Renal cortex interstitium (tissue), 11 donors: ENCODE measurements around the gene GZMM. TPM values are rescaled to one million over a fixed set of nuclear protein-coding genes. Genes with fewer than 3 reads are reported as not detected.

Source experiments
- DNase-seq, 11 donors: peaks; one replicate each; pipeline ENCODE4 v3.0.0-alpha.2; 2013; ENCODE audit warnings: low read depth in 9 of 11, low spot score in 4 of 11; ENCODE audit errors: extremely low read depth in 1 of 11
- polyA plus RNA-seq, 3 donors: library from polyadenylated mRNA; unstranded; fragments of 120-200 nt; gene quantifications; one replicate each; pipeline ENCODE4 v1.2.1, GENCODE V29; 2013; ENCODE audit not compliant: insufficient read length in 3 of 3

GZMM gene
- polyA plus RNA-seq, 3 donors: 0.29 to 0.53 TPM; not detected in 1

DNA sequence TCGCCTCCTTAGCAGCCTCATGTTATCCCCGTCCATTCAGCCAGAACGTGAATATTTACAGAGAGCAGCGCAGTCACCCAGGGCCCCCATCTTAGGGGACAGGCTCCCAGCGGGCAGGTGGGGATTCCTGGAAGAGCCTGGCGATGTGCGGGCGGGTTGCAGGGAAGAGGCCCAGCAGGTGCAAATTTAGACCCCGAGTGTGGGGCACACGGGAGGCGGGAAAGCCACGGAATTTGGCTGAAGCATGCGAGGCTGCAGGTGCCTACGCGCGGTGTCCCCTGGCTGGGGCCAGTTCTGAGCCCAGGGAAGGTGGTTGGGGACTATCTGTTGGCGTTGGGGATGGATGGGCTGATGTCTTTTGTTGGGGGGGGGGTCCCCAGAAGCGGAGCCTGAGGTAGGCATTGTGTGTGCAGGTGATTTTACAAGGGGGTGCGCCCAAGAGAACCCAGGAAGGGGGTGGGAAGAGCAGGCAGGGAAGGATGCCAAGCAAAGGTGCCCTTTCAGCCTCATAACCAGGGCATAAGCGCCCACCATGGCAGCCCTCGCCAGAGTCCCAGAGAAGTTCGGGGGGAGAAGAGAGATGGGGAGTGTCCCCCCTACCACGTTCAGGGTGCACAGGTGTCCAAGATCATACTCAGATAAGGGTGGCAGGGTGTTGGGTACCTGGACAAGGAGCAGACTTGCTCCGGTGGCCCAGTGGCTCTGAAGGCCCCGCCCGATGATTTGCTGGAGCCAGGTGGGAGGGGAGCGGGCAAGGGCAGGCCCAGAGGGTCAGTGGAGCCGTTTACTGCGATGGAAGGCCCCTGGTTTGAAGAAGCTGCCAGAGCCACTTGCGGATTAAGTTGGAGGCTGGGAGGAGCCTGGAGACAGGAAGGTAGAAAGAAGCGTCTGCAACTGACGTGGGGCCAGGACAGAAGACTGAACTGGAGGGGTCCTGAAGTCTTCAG lies 35.4 kb upstream of the GZMM start:
- no peak for DNase-seq

DNA sequence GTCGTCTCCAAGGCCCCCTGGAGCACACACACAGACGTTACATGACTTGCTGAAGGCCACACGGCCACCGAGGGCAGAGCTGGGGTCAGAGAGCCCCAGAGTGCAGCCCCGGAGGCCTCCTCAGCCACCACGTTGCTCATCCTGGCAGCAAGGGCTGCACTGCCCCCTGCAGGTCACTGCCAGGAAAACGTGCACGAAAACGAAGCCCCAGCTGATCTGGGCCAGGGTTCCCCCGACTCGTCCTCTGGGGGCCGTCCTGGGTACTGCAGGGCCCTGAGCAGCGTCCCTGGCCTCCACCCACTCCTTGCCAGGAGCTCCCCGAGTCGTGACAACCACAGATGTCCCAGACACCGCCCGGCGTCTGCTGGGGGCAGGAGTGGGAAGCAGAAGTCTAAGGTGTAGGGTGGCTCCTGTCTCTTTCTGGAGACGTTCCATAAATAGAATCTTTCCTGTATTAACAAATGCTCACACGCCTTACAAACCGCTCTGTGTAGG lies 33.2 kb upstream of the GZMM start:
- peak in 5 of 11 donors; percentile 55 to 78 (median 74) for DNase-seq

DNA sequence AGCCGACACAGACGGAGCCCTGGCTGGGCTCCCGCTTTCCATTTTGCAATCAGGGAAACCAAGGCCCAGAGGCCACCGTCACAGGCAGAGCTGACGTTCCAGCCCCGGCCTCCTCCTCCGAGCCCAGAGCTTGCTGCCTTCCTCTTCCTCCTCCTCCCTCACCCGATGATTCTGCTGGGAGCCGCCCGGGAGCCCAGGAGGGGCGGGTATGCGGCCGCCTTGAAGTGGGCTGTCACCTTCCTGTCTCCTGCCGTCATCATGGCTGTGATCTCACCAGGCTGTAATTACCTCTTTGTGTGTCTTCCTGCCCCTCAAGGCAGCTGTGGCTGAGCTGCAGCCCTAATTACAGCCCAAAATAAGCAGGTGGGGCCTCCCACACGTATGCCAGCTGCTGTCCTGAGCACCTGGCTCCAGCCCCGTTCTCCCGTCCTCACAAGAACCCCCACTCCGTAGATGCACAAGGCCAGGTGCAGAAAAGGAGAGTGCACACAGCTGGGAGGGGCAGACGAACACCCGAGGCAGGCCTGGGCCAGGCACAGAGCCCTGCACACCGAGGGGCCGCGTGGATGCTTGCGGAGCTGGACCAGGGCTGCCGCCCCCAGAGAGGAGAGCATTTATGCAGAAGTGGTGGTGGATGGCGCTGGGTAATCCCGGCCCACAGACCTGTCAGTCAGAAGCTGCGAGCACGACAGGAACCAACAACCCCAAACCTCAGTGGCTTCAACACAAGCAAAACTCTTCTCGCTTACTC lies 32.6 kb upstream of the GZMM start:
- no peak for DNase-seq

DNA sequence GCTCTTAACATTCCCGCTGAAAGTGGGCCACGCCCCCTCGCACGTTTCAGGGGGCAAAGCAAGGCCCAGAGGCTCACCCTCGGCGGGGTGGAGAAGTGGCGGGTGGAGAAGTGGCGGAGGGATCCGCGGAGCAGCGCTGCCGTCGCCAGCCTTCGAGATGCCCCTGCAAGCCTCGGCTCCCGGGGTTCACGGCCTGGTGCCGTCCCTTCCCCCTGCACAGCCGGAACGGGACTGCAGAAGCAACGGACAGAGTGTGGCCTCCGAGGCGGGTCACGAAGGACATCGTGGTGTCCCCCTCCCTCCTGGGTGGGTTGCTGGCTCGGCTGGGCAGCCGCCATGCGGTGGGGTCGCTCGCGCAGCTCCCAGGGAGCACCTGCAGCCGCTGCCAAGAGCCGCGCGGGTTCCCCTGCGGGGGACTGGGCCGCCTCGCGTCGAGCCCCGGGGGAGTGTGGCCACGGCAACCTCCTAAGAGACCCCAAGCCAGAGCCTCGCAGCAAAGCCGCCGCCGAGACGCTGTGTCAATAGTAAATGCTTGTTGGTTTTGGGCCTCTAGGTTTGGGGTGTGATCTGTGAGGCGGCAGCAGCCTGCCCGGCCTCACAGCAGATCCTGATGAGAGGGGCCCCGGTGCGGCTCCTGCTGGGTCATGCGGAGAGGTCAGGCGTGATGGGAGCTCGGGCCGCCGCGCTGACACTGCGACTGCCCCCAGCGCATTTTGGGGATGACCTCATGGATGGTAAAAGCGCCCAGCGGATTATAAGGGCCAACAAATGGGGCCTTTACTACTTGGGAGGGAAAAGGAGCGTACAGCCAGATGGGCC lies 31.1 kb upstream of the GZMM start:
- DNase-seq: no peak

DNA sequence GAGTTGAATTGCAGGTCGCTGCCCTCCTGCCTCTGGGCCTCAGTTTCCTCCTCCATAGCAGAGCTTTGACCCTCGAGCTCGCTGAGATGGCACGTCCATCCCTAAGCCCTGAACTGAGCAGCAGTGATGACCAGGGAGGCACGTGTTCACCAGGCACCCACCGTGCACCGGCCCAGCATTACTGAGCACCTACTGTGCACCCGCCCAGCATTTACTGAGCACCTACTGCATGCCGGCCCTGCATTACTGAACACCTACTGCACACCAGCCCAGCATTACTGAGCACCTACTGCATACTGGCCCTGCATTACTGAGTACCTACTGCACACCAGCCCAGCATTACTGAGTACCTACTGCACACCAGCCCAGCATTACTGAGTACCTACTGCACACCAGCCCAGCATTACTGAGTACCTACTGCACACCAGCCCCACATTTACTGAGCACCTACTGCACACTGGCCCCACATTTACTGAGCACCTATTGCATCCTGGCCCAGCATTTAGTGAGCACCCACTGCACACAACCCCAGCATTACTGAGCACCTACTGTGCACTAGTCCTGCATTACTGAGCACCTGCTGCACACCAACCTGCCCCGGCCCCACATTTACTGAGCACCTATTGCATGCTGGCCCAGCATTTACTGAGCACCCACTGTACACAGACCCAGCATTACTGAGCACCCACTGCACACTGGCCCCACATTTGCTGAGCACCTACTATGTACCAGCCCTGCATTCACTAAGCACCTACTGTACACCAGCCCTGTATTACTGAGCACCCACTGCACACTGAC lies 30.3 kb upstream of the GZMM start:
- DNase-seq: no peak

DNA sequence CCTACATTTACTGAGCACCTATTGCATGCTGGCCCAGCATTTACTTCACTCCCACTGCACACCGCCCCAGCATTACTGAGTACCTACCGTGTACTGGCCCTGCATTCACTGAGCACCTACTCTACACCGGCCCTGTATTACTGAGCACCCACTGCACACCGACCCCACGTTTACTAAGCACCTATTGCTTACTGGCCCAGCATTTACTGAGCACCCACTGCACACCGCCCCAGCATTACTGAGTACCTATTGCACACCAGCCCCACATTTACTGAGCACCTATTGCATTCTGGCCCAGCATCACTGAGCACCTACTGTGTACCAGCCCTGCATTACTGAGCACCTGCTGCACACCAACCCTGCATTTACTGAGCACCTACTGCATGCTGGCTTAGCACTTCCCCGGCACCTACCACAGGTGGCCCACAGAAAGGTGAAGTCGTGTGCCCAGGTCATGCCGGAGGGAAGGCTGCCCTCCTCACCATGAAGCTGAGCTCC lies 29.6 kb upstream of the GZMM start:
- no peak for DNase-seq

DNA sequence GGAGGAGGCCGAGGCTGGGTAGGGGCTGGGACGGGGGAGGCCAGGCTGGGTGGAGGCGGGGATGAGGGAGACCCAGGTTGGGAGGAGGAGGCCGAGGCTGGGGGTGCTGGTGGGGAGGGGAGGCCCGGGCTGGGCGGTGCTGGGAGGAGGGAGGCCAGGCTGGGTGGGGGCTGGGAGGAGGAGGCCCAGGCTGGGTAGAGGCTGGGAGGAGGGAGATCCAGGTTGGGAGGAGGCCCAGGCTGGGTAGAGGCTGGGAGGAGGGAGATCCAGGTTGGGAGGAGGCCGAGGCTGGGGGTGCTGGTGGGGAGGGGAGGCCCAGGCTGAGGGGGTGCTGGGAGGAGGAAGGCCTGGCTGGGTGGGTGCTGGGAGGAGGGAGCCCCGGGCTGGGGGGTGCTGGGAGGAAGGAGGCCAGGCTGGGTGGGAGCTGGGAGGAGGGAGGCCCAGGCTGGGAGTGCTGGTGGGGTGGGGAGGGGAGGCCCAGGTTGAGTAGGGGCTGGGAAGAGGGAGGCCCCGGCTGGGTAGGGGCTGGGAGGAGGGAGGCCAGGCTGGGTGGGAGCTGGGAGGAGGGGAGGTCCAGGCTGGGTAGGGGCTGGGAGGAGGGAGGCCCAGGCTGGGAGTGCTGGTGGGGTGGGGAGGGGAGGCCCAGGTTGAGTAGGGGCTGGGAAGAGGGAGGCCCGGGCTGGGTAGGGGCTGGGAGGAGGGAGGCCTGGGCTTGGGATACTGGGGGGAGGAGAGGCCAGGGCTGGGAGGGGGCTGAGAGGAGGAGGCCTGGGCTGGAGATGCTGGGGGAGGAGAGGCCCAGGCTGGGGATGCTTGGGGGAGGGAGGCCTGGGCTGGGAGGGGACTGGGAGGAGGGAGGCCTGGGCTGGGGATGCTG lies 25.9 kb upstream of the GZMM start:
- DNase-seq: peak in 9 of 11 donors; percentile 75 to 90 (median 84)

DNA sequence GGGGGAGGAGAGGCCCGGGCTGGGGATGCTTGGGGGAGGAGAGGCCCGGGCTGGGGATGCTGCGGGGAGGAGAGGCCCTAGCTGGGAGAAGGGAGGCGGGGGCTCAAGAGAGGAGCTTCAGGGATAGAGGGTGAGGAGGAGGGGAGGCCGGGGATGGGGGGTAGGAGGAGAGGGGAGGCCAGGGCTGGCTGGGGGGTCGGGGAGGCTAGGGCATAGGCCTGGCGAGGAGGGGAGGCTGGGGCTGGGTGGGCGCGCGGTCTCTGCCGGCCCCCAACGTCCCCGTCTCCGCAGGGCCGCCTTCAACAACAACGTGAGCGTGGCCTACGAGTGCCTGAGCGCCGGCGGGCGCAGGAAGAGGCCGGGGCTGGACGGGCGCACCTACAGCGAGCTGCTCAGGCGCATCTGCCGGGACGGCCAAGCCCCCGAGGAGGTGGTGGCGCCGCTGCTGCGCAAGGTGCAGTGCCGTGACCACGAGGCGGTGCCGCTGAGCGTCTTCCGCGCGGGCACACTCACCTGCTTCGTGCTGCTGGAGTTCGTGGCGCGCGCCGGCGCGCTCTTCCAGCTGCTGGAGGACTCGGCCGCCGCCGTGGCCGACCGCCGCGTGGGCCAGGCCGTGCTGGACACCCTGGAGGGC lies 25.1 kb upstream of the GZMM start:
- peak in 1 of 11 donors; percentile 50 for DNase-seq

DNA sequence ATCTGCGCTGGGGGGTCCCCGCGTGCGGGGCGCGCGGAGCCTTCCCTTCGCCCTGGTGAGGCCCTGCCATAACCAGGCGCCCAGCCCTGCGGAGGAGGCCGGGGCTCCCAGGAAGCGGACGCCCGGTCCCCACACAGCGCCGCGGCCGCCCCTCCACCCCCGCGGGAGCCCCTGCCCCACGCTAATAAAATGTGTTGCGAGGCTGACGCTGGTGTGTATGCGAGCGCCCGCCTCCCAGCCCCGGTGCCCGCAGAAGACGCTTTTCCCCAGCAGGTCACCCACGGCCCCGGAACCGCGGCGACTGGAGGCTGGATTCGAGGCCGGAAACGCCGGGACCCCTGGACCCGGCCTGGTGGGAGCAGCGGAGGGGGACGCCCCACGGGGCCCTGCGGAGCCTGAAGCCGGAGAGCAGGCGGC lies 24.4 kb upstream of the GZMM start:
- no peak for DNase-seq

DNA sequence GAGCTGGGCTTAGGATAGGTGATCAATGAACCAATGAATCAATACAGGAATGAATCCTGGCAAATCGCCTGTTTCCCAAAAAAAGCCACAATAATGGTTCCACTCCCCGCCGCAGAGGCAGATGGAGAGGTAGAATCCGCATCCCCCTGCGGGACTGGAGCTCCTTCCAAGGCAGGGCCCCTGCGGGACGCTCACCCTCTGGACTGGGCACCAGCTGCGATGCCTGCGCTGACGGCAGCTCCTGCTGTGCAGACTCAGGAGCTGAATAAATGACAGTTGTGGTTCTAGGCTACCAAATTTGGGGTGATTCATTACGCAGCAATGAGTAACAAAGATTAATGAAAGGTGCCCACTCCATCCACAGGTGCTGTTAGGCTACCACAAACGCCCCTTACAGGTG lies 21.1 kb upstream of the GZMM start:
- DNase-seq: no peak

DNA sequence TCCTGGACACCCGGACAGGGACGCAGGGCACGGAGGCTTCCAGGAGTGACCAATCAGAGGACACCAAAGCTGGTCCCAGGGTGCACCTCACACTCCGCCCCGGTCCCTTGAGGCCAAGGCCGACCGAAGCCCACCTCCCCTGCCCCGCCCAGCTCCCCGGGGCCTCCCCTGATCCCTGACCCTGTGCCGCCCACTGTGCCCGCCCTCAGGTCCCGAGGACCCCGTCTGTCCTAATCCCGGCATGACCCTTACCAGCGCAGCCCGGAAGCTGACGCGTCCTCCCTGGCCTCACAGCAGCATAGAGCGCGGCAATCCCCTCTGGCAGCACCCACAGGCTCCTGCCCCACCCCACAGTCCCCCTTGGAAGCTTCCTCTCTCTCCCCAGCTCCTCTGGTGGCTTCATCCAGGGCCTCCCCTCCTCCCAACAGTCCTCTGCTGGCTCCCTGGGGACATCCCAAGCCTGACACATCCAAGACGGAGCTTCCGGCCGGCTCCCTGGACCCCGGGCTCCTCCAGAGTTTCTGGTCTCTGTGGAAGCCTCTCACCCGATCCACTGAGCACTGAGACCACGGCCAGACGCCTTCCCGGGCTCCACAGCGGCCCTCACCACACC lies 19.7 kb upstream of the GZMM start:
- DNase-seq: no peak

DNA sequence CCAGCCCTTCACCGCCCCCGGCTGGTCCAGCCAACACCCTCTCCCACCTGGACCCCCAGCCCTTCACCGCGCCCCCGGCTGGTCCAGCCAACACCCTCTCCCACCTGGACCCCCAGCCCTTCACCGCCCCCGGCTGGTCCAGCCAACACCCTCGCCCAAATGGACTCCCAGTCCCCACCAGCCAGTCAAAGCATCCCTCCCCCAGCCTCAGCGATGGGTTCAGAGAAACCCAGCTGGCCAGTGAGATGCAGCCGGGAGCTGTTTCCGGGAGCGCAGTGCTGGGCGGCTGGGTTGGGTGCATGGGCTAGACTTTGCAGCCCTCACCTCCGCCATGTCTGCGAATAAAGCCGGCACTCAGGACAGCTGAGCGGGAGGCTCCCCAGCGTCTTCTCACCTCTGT lies 18.8 kb upstream of the GZMM start:
- no peak for DNase-seq

DNA sequence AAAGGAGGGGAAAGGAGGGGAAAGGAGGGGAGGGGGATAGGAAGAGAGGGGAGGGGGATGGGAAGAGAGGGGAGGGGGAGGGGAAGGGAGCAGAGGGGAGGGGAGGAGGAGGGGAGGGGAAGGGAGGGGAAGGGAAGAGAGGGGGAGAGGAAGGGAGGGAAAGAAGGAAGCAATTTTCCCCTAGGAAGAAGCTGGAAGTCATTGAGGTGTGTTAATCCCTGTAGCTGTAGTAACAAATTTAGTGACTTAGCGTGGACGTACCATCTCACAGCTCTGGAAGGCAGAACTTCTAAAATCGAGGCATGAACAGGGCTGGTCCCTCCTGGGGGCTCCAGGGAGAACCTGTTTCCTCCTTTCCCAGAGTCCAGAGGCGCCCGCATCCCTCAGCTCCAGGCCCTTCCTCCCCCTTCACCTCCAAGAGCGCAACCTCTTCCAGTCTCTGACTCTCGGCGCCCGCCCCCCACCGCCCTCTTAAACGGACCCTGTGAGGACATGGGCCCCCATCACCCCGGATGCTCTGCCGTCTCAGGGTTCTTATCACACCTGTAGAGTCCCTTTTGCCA lies 17.9 kb upstream of the GZMM start:
- no peak for DNase-seq

DNA sequence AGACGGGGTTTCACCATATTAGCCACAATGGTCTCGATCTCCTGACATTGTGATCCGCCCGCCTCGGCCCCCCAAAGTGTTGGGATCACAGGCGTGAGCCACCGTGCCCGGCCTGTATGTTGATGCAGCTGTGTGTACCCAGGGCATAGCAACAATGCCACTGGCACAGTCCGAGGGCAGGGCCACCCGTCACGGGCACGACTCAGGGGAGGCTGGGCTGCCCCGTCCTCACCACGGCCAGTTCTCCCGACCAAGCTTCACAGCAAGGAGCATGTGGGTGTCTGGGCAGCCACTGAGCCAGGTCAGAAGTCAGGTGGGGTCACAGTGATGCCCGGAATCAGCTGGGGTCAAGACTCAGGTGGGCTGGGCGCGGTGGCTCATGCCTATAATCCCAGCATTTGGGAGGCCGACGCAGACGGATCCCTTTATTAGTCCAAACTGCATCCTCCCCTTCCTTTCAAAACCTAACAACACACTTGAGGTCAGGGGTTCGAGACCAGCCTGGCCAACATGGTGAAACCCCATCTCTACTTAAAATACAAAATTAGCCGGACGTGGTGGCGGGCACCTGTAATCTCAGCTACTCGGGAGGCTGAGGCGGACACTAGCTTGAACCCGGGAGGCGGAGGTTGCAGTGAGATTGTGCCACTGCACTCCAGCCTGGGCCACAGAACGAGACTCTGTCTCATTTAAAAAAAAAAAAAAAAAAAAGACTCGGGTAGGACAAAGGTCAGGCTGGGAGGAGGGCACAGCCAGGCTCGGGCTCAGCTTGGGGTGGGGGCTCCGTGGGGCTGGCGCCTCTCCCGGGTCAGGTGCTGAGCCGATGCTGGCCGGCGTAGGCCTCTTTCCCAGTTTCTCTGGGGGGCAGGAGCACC lies 13.5 kb upstream of the GZMM start:
- no peak for DNase-seq
